Esophagus squamous epithelium (tissue), 4 donors: ENCODE measurements around the gene LGR6.

Source experiments
- POLR2A ChIP-seq, 4 donors: fragments of 450-650 bp; IDR thresholded peaks; one replicate each; pipeline ENCODE4 v1.6.1; 2017; ENCODE audit warnings: antibody characterized with exemption in 4 of 4, mild to moderate bottlenecking in 4 of 4, moderate library complexity in 3 of 4
- TF ChIP-seq, protein P1 (sequence below), 6 experiments: fragments of 450-650 bp in 4 of 6; fragments of 200-600 bp in 2 of 6; sonication (generic) in 2 of 6; IDR thresholded peaks; one replicate each; pipeline ENCODE4 v1.5.1; 2016 to 2019; ENCODE audit warnings: antibody characterized with exemption in 6 of 6, mild to moderate bottlenecking in 4 of 6, moderate library complexity in 4 of 6

DNA sequence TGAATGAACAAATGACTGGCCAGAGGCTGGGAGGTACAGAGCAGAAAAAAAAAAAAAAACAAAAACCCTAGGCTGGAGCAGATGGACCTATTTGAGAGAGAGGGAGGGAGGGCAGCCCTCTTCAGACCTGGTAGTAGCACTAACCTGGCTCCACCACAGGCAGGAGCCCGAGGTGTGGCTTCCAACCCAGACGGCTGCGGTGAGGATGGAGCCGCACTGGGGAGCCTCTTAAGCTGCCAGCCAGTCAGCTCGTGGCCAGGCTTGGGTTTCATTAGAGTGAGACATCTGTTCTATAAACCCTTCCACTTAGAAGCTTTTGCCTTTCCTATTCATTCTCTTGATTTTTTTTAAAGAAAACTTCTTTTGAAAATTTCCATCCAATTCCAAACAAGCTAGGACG lies 16.8 kb downstream of the LGR6 start:
- TF ChIP-seq, protein P1, sequence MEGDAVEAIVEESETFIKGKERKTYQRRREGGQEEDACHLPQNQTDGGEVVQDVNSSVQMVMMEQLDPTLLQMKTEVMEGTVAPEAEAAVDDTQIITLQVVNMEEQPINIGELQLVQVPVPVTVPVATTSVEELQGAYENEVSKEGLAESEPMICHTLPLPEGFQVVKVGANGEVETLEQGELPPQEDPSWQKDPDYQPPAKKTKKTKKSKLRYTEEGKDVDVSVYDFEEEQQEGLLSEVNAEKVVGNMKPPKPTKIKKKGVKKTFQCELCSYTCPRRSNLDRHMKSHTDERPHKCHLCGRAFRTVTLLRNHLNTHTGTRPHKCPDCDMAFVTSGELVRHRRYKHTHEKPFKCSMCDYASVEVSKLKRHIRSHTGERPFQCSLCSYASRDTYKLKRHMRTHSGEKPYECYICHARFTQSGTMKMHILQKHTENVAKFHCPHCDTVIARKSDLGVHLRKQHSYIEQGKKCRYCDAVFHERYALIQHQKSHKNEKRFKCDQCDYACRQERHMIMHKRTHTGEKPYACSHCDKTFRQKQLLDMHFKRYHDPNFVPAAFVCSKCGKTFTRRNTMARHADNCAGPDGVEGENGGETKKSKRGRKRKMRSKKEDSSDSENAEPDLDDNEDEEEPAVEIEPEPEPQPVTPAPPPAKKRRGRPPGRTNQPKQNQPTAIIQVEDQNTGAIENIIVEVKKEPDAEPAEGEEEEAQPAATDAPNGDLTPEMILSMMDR (IDR thresholded peaks at IDR 0.05), result peak in 1 of 6 experiments; percentile 41
- no peak for TF ChIP-seq POLR2A (IDR thresholded peaks at IDR 0.05)
